Tibial nerve (tissue), 4 donors: ENCODE data around the gene GABRG2.

Source experiments
- CTCF ChIP-seq, 5 experiments: fragments of 200-600 bp in 3 of 5; fragments of 450-650 bp in 2 of 5; sonication (generic) in 3 of 5; IDR thresholded peaks; one replicate each; pipeline ENCODE4 v1.5.1; 2016 to 2019; ENCODE audit warnings: antibody characterized with exemption in 5 of 5, mild to moderate bottlenecking in 3 of 5, moderate library complexity in 2 of 5
- EP300 ChIP-seq, 2 donors: sonication (generic); formaldehyde crosslinking; IDR thresholded peaks; one replicate each; pipeline ENCODE4 v1.6.1; 2017; ENCODE audit warnings: antibody characterized with exemption in 2 of 2, mild to moderate bottlenecking in 1 of 2
- POLR2A ChIP-seq, 2 donors: fragments of 450-650 bp; IDR thresholded peaks; one replicate each; pipeline ENCODE4 v1.6.1; 2017; ENCODE audit warnings: antibody characterized with exemption in 2 of 2, mild to moderate bottlenecking in 2 of 2, moderate library complexity in 2 of 2

GRCh38 chr5:162154242-162154641, 86.7 kb downstream of the GABRG2 start:
- TF ChIP-seq CTCF (IDR thresholded peaks at IDR 0.05), result no peak
- no peak for TF ChIP-seq POLR2A (IDR thresholded peaks at IDR 0.05)
- no peak for TF ChIP-seq EP300 (IDR thresholded peaks at IDR 0.05)
